Hematopoietic multipotent progenitor cell treated with erythropoietin and hydrocortisone succinate and interleukin-3 and kit ligand, for 4 days (in vitro differentiated cells): ENCODE results near the gene TLR1.
A peak's percentile ranks its signal among the peaks of the same experiment; 100 is the strongest.
"Not testable (repeated sequence)": the region's sequence is repeated elsewhere in the genome, so short reads cannot be mapped to it uniquely, and the experiment has no call there.

Experiments
- DNase-seq: peaks from one replicate; pipeline ENCODE4 v3.0.0-alpha.2; 2015

The TLR1 gene

GRCh38 chr4:38804654-38805295, at the start of gene TLR1:
TLR1 (minus strand) TSS chr4:38804791; CDS start chr4:38798831, 5,960 bp downstream.
- DNase-seq = peak; percentile 89

- no peak for DNase-seq
These were observed 41.4 kb upstream of the TLR1 start for GRCh38 chr4:38846015-38846414.

GRCh38 chr4:38842994-38843393, 38.4 kb upstream of the TLR1 start:
- no peak for DNase-seq

- peak; percentile 72 for DNase-seq
These were observed 33.3 kb upstream of the TLR1 start for GRCh38 chr4:38837849-38838248.

- DNase-seq = no peak
These were observed 32.7 kb upstream of the TLR1 start for GRCh38 chr4:38837334-38837733.

- DNase-seq = no peak
These were observed 30.0 kb upstream of the TLR1 start for GRCh38 chr4:38834570-38834969.

GRCh38 chr4:38832624-38833528, 28.3 kb upstream of the TLR1 start:
- DNase-seq = peak; percentile 14

- no peak for DNase-seq
These were observed 27.6 kb upstream of the TLR1 start for GRCh38 chr4:38832206-38832605.

- DNase-seq = no peak
These were observed 27.1 kb upstream of the TLR1 start for GRCh38 chr4:38831653-38832052.

- DNase-seq = no peak
These were observed 24.6 kb upstream of the TLR1 start for GRCh38 chr4:38829237-38829636.

- DNase-seq = no peak
These were observed 19.2 kb upstream of the TLR1 start for GRCh38 chr4:38823766-38824165.

GRCh38 chr4:38822748-38823303, 18.2 kb upstream of the TLR1 start:
- no peak for DNase-seq

GRCh38 chr4:38821739-38822138, 17.1 kb upstream of the TLR1 start:
- DNase-seq = no peak

- DNase-seq = no peak
These were observed 15.9 kb upstream of the TLR1 start for GRCh38 chr4:38820329-38821061.

GRCh38 chr4:38819569-38819968, 15.0 kb upstream of the TLR1 start:
- no peak for DNase-seq

- no peak for DNase-seq
These were observed 13.9 kb upstream of the TLR1 start for GRCh38 chr4:38818441-38818976.

GRCh38 chr4:38815885-38816782, 11.5 kb upstream of the TLR1 start:
- peak; percentile 73 for DNase-seq

- DNase-seq = no peak
These were observed 9.8 kb upstream of the TLR1 start for GRCh38 chr4:38814386-38814785.

GRCh38 chr4:38811297-38811696, 6.7 kb upstream of the TLR1 start:
- DNase-seq = no peak

GRCh38 chr4:38807462-38807861, 2.9 kb upstream of the TLR1 start:
- DNase-seq = not testable (repeated sequence)

GRCh38 chr4:38806251-38806650, 1.7 kb upstream of the TLR1 start:
- DNase-seq = not testable (repeated sequence)
